IMR-90 (cell line): Measurements from ENCODE around the gene SELENOV. TPM values are rescaled to one million over a fixed set of nuclear protein-coding genes. Genes with fewer than 3 reads are reported as not detected.

Experiments used
- ATAC-seq: fragments of 200-7000 bp; cut with Tn5 transposase; 2 replicates; pipeline ENCODE4 v1.9.1; 2020; ENCODE audit warnings: low read depth, mild to moderate bottlenecking, moderate library complexity
- BruUV-seq: library from RNA; stranded (reverse); fragments of 400-500 nt; replicated peaks from 2 replicates; lab custom pipeline; 2021; lab: Mats Ljungman, UMichigan
- CTCF ChIA-PET: fragments of 300-600 bp; formaldehyde crosslinking; extraction: SDS; loops from one replicate; lab custom pipeline; 2021; ENCODE audit warnings: antibody characterized with exemption; lab: Yijun Ruan, JAX
- POLR2A ChIA-PET: fragments of 300-600 bp; sonication (Branson Sonifier 250); formaldehyde crosslinking; loops from one replicate; lab custom pipeline; 2022; ENCODE audit warnings: antibody characterized with exemption; ENCODE audit not compliant: unreplicated experiment; lab: Charles Lee
- DNase-seq: peaks from one replicate; pipeline ENCODE4 v3.0.0; 2013
- H2AFZ ChIP-seq: replicated peaks from 2 replicates; pipeline ENCODE3; 2013; ENCODE audit warnings: low read length, mild to moderate bottlenecking; ENCODE audit not compliant: poor library complexity
- H2AK5ac ChIP-seq: 2 replicates; pipeline ENCODE4 v1.6.1; 2013; ENCODE audit warnings: low read depth, low read length, inconsistent platforms
- H2AK9ac ChIP-seq: replicated peaks from 2 replicates; pipeline ENCODE3; 2013; ENCODE audit warnings: mild to moderate bottlenecking, low read depth, low read length, moderate library complexity; ENCODE audit not compliant: poor library complexity
- H2BK120ac ChIP-seq: 2 replicates; pipeline ENCODE4 v1.6.1; 2013; ENCODE audit warnings: low read depth, low read length, inconsistent platforms
- H2BK15ac ChIP-seq: 3 replicates; pipeline ENCODE4 v1.6.1; 2013; ENCODE audit warnings: low read depth, low read length, inconsistent platforms
- H2BK20ac ChIP-seq: 2 replicates; pipeline ENCODE4 v1.6.1; 2013; ENCODE audit warnings: low read depth, mild to moderate bottlenecking, inconsistent platforms, low read length, moderate library complexity
- H2BK5ac ChIP-seq: 2 replicates; pipeline ENCODE4 v1.6.1; 2013; ENCODE audit warnings: mild to moderate bottlenecking, low read depth, low read length, inconsistent platforms; ENCODE audit not compliant: poor library complexity, severe bottlenecking
- H3K14ac ChIP-seq: replicated peaks from 2 replicates; pipeline ENCODE4 v1.6.1; 2013; ENCODE audit warnings: low read depth, low read length, inconsistent platforms
- H3K18ac ChIP-seq: 2 replicates; pipeline ENCODE4 v1.6.1; 2013; ENCODE audit warnings: low read depth, low read length, control low read depth
- H3K23ac ChIP-seq: 2 replicates; pipeline ENCODE4 v1.6.1; 2013; ENCODE audit warnings: low read depth, low read length, inconsistent platforms
- H3K27ac ChIP-seq: 2 replicates; pipeline ENCODE4 v1.5.1; 2013; ENCODE audit warnings: mild to moderate bottlenecking, control low read depth, low read length; ENCODE audit not compliant: insufficient read depth
- H3K27me3 ChIP-seq: 2 replicates; pipeline ENCODE4 v1.6.1; 2013; ENCODE audit warnings: low read length; ENCODE audit not compliant: control insufficient read depth, insufficient read depth
- H3K36me3 ChIP-seq: 2 replicates; pipeline ENCODE4 v1.6.1; 2013; ENCODE audit warnings: low read length, mixed read lengths; ENCODE audit not compliant: control insufficient read depth, insufficient read depth
- H3K4ac ChIP-seq: 2 replicates; pipeline ENCODE4 v1.6.1; 2013; ENCODE audit warnings: low read depth, low read length, inconsistent platforms
- H3K4me1 ChIP-seq: 2 replicates; pipeline ENCODE4 v1.6.1; 2013; ENCODE audit warnings: low read length, mixed read lengths; ENCODE audit not compliant: control insufficient read depth, insufficient read depth
- H3K4me2 ChIP-seq: 2 replicates; pipeline ENCODE4 v1.6.1; 2013; ENCODE audit warnings: low read depth, mild to moderate bottlenecking, control low read depth, low read length, moderate library complexity
- H3K4me3 ChIP-seq: 2 replicates; pipeline ENCODE4 v1.5.1; 2013; ENCODE audit warnings: low read depth, mild to moderate bottlenecking, control low read depth, low read length, moderate library complexity; ENCODE audit not compliant: insufficient read depth
- H3K56ac ChIP-seq: 2 replicates; pipeline ENCODE4 v1.6.1; 2013; ENCODE audit warnings: low read length, inconsistent platforms; ENCODE audit not compliant: insufficient read depth; ENCODE audit errors: extremely low read depth
- H3K79me1 ChIP-seq, 2 experiments: 2 replicates each; pipeline ENCODE4 v1.6.1; 2013; ENCODE audit warnings: low read length in 2 of 2, inconsistent platforms in 1 of 2, low read depth in 1 of 2
- H3K9ac ChIP-seq: 2 replicates; pipeline ENCODE4 v1.6.1; 2013; ENCODE audit warnings: low read depth, low read length, control low read depth
- H3K9me1 ChIP-seq: 2 replicates; pipeline ENCODE4 v1.6.1; 2013; ENCODE audit warnings: low read length, inconsistent platforms; ENCODE audit not compliant: insufficient read depth
- H3K9me3 ChIP-seq: 2 replicates; pipeline ENCODE4 v1.6.1; 2013; ENCODE audit warnings: low read length; ENCODE audit not compliant: control insufficient read depth, insufficient read depth
- H4K20me1 ChIP-seq: 2 replicates; pipeline ENCODE4 v1.6.1; 2013; ENCODE audit warnings: low read length, inconsistent platforms; ENCODE audit not compliant: insufficient read depth
- H4K5ac ChIP-seq: 2 replicates; pipeline ENCODE4 v1.6.1; 2013; ENCODE audit warnings: mild to moderate bottlenecking, low read depth, low read length, control low read depth
- H4K8ac ChIP-seq, 2 experiments: 2 replicates each; pipeline ENCODE4 v1.6.1; 2013; ENCODE audit warnings: low read depth in 2 of 2, low read length in 2 of 2, control low read depth in 1 of 2, inconsistent platforms in 1 of 2
- H4K91ac ChIP-seq: 2 replicates; pipeline ENCODE4 v1.6.1; 2013; ENCODE audit warnings: low read depth, low read length, inconsistent platforms; ENCODE audit not compliant: insufficient read depth
- CTCF ChIP-seq: conservative IDR thresholded peaks from 2 replicates; pipeline ENCODE4 v1.5.1; 2012; ENCODE audit warnings: mild to moderate bottlenecking, low read depth, low read length, improper control_type of control experiment
- ELK1 ChIP-seq: fragments of 150-350 bp; IDR thresholded peaks from 2 replicates; pipeline ENCODE4 v1.6.1; 2016; ENCODE audit warnings: low read depth, mild to moderate bottlenecking, low read length, moderate library complexity, borderline replicate concordance
- FOS ChIP-seq: fragments of 150-350 bp; IDR thresholded peaks from 2 replicates; pipeline ENCODE4 v1.6.1; 2016; ENCODE audit warnings: low read depth, low read length
- MAFK ChIP-seq: IDR thresholded peaks from 2 replicates; pipeline ENCODE4 v1.6.1; 2012; ENCODE audit warnings: low read depth, low read length, improper control_type of control experiment
- MAZ ChIP-seq: IDR thresholded peaks from 2 replicates; pipeline ENCODE4 v1.6.1; 2012; ENCODE audit warnings: low read depth, mild to moderate bottlenecking, low read length, improper control_type of control experiment, moderate library complexity, borderline replicate concordance
- MXI1 ChIP-seq: IDR thresholded peaks from 2 replicates; pipeline ENCODE4 v1.6.1; 2012; ENCODE audit warnings: low read depth, mild to moderate bottlenecking, low read length, moderate library complexity, borderline replicate concordance
- NFE2L2 ChIP-seq: fragments of 150-350 bp; IDR thresholded peaks from 2 replicates; pipeline ENCODE4 v1.6.1; 2016; ENCODE audit warnings: low read depth, mild to moderate bottlenecking, low read length
- RAD21 ChIP-seq: IDR thresholded peaks from 2 replicates; pipeline ENCODE4 v1.6.1; 2012; ENCODE audit warnings: low read length, improper control_type of control experiment
- RCOR1 ChIP-seq: IDR thresholded peaks from 2 replicates; pipeline ENCODE4 v1.6.1; 2012; ENCODE audit warnings: mild to moderate bottlenecking, low read length, improper control_type of control experiment; ENCODE audit not compliant: insufficient replicate concordance
- WGBS, 2 experiments: methylation state at CpG; one replicate each; pipeline versions ENCODE4 v1.1.5 to v1.1.7; 2013; ENCODE audit warnings: missing lambda C conversion rate in 2 of 2; ENCODE audit not compliant: insufficient read length in 1 of 2; ENCODE audit errors: extremely low coverage in 2 of 2; 5-methylcytosine and 5-hydroxymethylcytosine counted together
- dilution Hi-C: fragments of 300-500 bp; cut with HindIII; formaldehyde crosslinking; loops from one replicate; pipeline ENCODE4 v1.14.3; 2018; ENCODE audit warnings: low sequenced_read_pairs; ENCODE audit not compliant: unreplicated experiment
- in situ Hi-C: fragments of 300-500 bp; cut with MboI; formaldehyde crosslinking; loops from 3 replicates; pipeline ENCODE4 v1.14.3; 2019; ENCODE audit warnings: low sequenced_read_pairs, inconsistent platforms, mixed read lengths
- intact Hi-C: fragments of 100-400 bp; cut with micrococcal nuclease; formaldehyde crosslinking; loops from 2 replicates; pipeline ENCODE4 v1.10.0; 2022
- polyA plus RNA-seq, 3 experiments: library from polyadenylated mRNA; depleted of rRNA; stranded (reverse); fragments of >200 nt; gene quantifications; 2 replicates each; pipeline ENCODE4 v1.2.3, GENCODE V29; 2012; ENCODE audit warnings: low replicate concordance in 1 of 3
- total RNA-seq: library from RNA; depleted of rRNA; stranded (reverse); fragments of >200 nt; gene quantifications from 2 replicates; pipeline ENCODE4 v1.2.3, GENCODE V29; 2012

The SELENOV gene
- total and polyA plus RNA-seq, 2 of the 4 experiments (the other 2 are of a cell fraction), result not detected

GRCh38 chr19:39492788-39493187 lies 22.2 kb upstream of the SELENOV start:
- Histone ChIP-seq H3K23ac (no peak overlapping the region), H4K8ac (no peak overlapping the region), H3K56ac (no peak overlapping the region), H3K27ac (no peak overlapping the region), H3K9me1 (peaks cover 3% of the 10 kb centered on the region; the same call in 1 of the 2 replicates), H2AFZ (no peak overlapping the region), H4K5ac (no peak overlapping the region), H3K27me3 (peaks cover 8% of the 10 kb centered on the region), H3K36me3 (peaks cover 29% of the 10 kb centered on the region), H4K20me1 (no peaks in the 10 kb centered on the region), H3K4me3 (no peak overlapping the region), H2BK120ac (no peak overlapping the region), H3K4me2 (no peak overlapping the region), H3K9me3 (no peaks in the 10 kb centered on the region), H2BK5ac (no peak overlapping the region), H3K79me1 (no peaks in the 10 kb centered on the region; a peak in 1 of 4 replicates), H3K4me1 (no peaks in the 10 kb centered on the region), H2AK5ac (no peak overlapping the region), H3K18ac (no peak overlapping the region), H2BK15ac (no peak overlapping the region), H2BK20ac (no peak overlapping the region), H3K9ac (no peak overlapping the region), H4K91ac (no peak overlapping the region), H3K4ac (no peak overlapping the region), H2AK9ac (no peak overlapping the region), H3K14ac (no peak overlapping the region)
- CTCF ChIA-PET, result no interaction called here
- no peak for TF ChIP-seq RAD21
- TF ChIP-seq MAFK, result no peak
- no peak for TF ChIP-seq MXI1
- no peak for TF ChIP-seq MAZ
- TF ChIP-seq RCOR1, result no peak
- no peak for TF ChIP-seq FOS
- TF ChIP-seq NFE2L2, result no peak
- no peak for TF ChIP-seq ELK1
- TF ChIP-seq CTCF, result no peak
- dilution Hi-C loops, result no loop called here
- DNase-seq, result no peak
- no CpG with 5 or more reads among the region's 3 CpGs for WGBS, 2 experiments
- intact Hi-C loops, result no loop called here
- in situ Hi-C loops, result no loop called here
- ATAC-seq, result no peak
- POLR2A ChIA-PET, result no interaction called here
- no TSS peak for BruUV-seq
